NCI-H1105 (cell line): ENCODE results near the gene SFMBT2.
"Not testable (repeated sequence)": the region's sequence is repeated elsewhere in the genome, so short reads cannot be mapped to it uniquely, and the experiment has no call there.

Experiments used
- DNase-seq: peaks from one replicate; lab custom pipeline; 2025; lab: John Stamatoyannopoulos, UW

The SFMBT2 gene

GRCh38 chr10:7401156-7401555 is 9.7 kb downstream of the SFMBT2 start:
- no peak for DNase-seq

GRCh38 chr10:7400068-7400715 is 10.6 kb downstream of the SFMBT2 start:
- no peak for DNase-seq

GRCh38 chr10:7399533-7399932 is 11.3 kb downstream of the SFMBT2 start:
- no peak for DNase-seq

GRCh38 chr10:7397049-7398035 is 13.5 kb downstream of the SFMBT2 start:
- DNase-seq = no peak

- DNase-seq = not testable (repeated sequence)
These were observed 18.5 kb downstream of the SFMBT2 start for GRCh38 chr10:7392301-7392700.

- no peak for DNase-seq
These were observed 19.1 kb downstream of the SFMBT2 start for GRCh38 chr10:7391748-7392147.

- DNase-seq = not testable (repeated sequence)
These were observed 20.1 kb downstream of the SFMBT2 start for GRCh38 chr10:7390689-7391110.

- DNase-seq = no peak
These were observed 21.0 kb downstream of the SFMBT2 start for GRCh38 chr10:7389844-7390243.

GRCh38 chr10:7389346-7389745 is 21.5 kb downstream of the SFMBT2 start:
- DNase-seq = no peak

- no peak for DNase-seq
These were observed 22.2 kb downstream of the SFMBT2 start for GRCh38 chr10:7388602-7389001.

- not testable (repeated sequence) for DNase-seq
These were observed 22.7 kb downstream of the SFMBT2 start for GRCh38 chr10:7388149-7388548.

- no peak for DNase-seq
These were observed 25.7 kb downstream of the SFMBT2 start for GRCh38 chr10:7385114-7385513.

- DNase-seq = no peak
These were observed 27.4 kb downstream of the SFMBT2 start for GRCh38 chr10:7383442-7383841.

- DNase-seq = no peak
These were observed 30.1 kb downstream of the SFMBT2 start for GRCh38 chr10:7380704-7381241.

- no peak for DNase-seq
These were observed 32.0 kb downstream of the SFMBT2 start for GRCh38 chr10:7378602-7379403.

- DNase-seq = no peak
These were observed 33.1 kb downstream of the SFMBT2 start for GRCh38 chr10:7377614-7378248.

- no peak for DNase-seq
These were observed 36.0 kb downstream of the SFMBT2 start for GRCh38 chr10:7374795-7375194.

- no peak for DNase-seq
These were observed 37.8 kb downstream of the SFMBT2 start for GRCh38 chr10:7373039-7373438.

- DNase-seq = no peak
These were observed 38.3 kb downstream of the SFMBT2 start for GRCh38 chr10:7372504-7372903.

- no peak for DNase-seq
These were observed 40.3 kb downstream of the SFMBT2 start for GRCh38 chr10:7370511-7370910.

- no peak for DNase-seq
These were observed 45.6 kb downstream of the SFMBT2 start for GRCh38 chr10:7365027-7365745.
